Spleen (tissue), 11 donors: Measurements from ENCODE around the gene SAP30BP. TPM values are rescaled to one million over a fixed set of nuclear protein-coding genes. Genes with fewer than 3 reads are reported as not detected.
A peak's percentile ranks its signal among the peaks of the same experiment; 100 is the strongest.

Experiments
- DNase-seq: peaks from one replicate; pipeline ENCODE4 v3.0.0-alpha.2; 2020
- H3K27ac ChIP-seq, 8 donors: fragments of 200-600 bp; sonication (generic) in 7 of 8; 1 replicate in 4 of 8; 2 replicates in 4 of 8; pipeline versions ENCODE4 v1.5.0 to v1.8.0; 2016 to 2021; ENCODE audit warnings: inconsistent platforms in 4 of 8, mild to moderate bottlenecking in 4 of 8, moderate library complexity in 1 of 8
- H3K27me3 ChIP-seq, 7 donors: fragments of 200-600 bp; sonication (generic) in 6 of 7; replicated peaks in 1 of 7; 1 replicate in 4 of 7; 2 replicates in 3 of 7; pipeline versions ENCODE4 v1.5.0 to v1.8.0; 2016 to 2021; ENCODE audit warnings: inconsistent platforms in 3 of 7, mild to moderate bottlenecking in 1 of 7
- H3K36me3 ChIP-seq, 6 donors: fragments of 200-600 bp; sonication (generic) in 5 of 6; 1 replicate in 4 of 6; 2 replicates in 2 of 6; pipeline versions ENCODE4 v1.5.0 to v1.8.0; 2016 to 2021; ENCODE audit warnings: inconsistent platforms in 2 of 6
- H3K4me1 ChIP-seq, 6 donors: fragments of 200-600 bp; sonication (generic) in 5 of 6; 1 replicate in 3 of 6; 2 replicates in 3 of 6; pipeline versions ENCODE4 v1.5.0 to v1.8.0; 2016 to 2021; ENCODE audit warnings: inconsistent platforms in 3 of 6
- H3K4me3 ChIP-seq, 8 donors: fragments of 200-600 bp; sonication (generic) in 7 of 8; 1 replicate in 4 of 8; 2 replicates in 4 of 8; pipeline versions ENCODE4 v1.5.0 to v1.8.0; 2016 to 2021; ENCODE audit warnings: inconsistent platforms in 4 of 8, mild to moderate bottlenecking in 4 of 8, moderate library complexity in 2 of 8
- H3K9me3 ChIP-seq, 8 donors: fragments of 200-600 bp; sonication (generic) in 7 of 8; 1 replicate in 4 of 8; 2 replicates in 4 of 8; pipeline versions ENCODE4 v1.5.0 to v1.8.0; 2016 to 2021; ENCODE audit warnings: inconsistent platforms in 4 of 8
- CTCF ChIP-seq, 11 experiments: fragments of 200-600 bp in 7 of 11; fragments of 450-650 bp in 4 of 11; sonication (generic) in 4 of 11; IDR thresholded peaks in 8 of 11; conservative IDR thresholded peaks in 3 of 11; 1 replicate in 7 of 11; 2 replicates in 4 of 11; pipeline versions ENCODE4 v1.4.0 to v1.8.0; 2016 to 2021; ENCODE audit warnings: antibody characterized with exemption in 11 of 11, inconsistent platforms in 4 of 11, mild to moderate bottlenecking in 1 of 11
- POLR2A ChIP-seq, 3 donors: fragments of 450-650 bp; IDR thresholded peaks; one replicate each; pipeline ENCODE4 v1.5.1; 2017; ENCODE audit warnings: antibody characterized with exemption in 3 of 3, mild to moderate bottlenecking in 1 of 3
- POLR2AphosphoS5 ChIP-seq, 3 donors: sonication (generic); formaldehyde crosslinking; IDR thresholded peaks; one replicate each; pipeline ENCODE4 v1.5.1; 2017; ENCODE audit warnings: antibody characterized with exemption in 3 of 3
- WGBS, 5 donors: extraction: QIAGEN DNeasy Blood & Tissue Kit in 3 of 5; methylation state at CpG; one replicate each; pipeline versions ENCODE4 v1.1.5 to v1.1.7; 2013 to 2018; 5-methylcytosine and 5-hydroxymethylcytosine counted together
- intact Hi-C: fragments of 100-400 bp; cut with DNase I; formaldehyde crosslinking; loops from one replicate; pipeline ENCODE4 v1.15.0; 2023; ENCODE audit warnings: low total_unique reads
- polyA plus RNA-seq, 3 donors: library from polyadenylated mRNA; stranded (reverse); fragments of 200-250 nt; gene quantifications; one replicate each; pipeline ENCODE4 v1.2.1, GENCODE V29; 2013
- total RNA-seq, 7 donors: library from RNA; depleted of rRNA in 3 of 7; stranded (reverse); fragments of >200 nt in 3 of 7; fragmentation: NEBNext Ultra II Directional in 4 of 7; extraction: Animal tissue kit (Norgen Biotek cat#: 25700) in 4 of 7; gene quantifications; one replicate each; pipeline versions ENCODE4 v1.1.0 to v1.2.1, GENCODE V29; 2016 to 2021
- donor health status: healthy with polysubstance abuse.
- donor health status: DM: no; HTN: no; CAD: no; lungs with moderate emphysema.
- donor health status: DM: no; HTN: no; CAD: no.
- donor health status: Bipolar disorder and iron deficiency.
- donor health status: healthy.
- donor health status: DM: no; HTN: no; CAD: no.
- donor health status: DM: yes; HTN: yes; CAD: no.

Gene SAP30BP
- total and polyA plus RNA-seq, 10 donors, result 53.8 to 110 (median 75.4) TPM

- Histone ChIP-seq H3K4me1 (peaks cover 0 to 29% (median 12%) of the 10 kb centered on the region in 6 donors), H3K4me3 (no peak overlapping the region), H3K36me3 (peaks cover 0 to 91% (median 29%) of the 10 kb centered on the region in 6 donors), H3K27me3 (no peaks in the 10 kb centered on the region), H3K27ac (peak overlapping the region in 4 of 8 donors; percentile 48 to 68 (median 55)), H3K9me3 (no peaks in the 10 kb centered on the region)
- peak; percentile 83 for DNase-seq
- TF ChIP-seq CTCF (IDR thresholded peaks at IDR 0.05 in 8 of 11, conservative IDR thresholded peaks at IDR 0.05 in 3 of 11) (no peak), POLR2AphosphoS5 (IDR thresholded peaks at IDR 0.05) (peak in 2 of 3 donors; percentile 61 to 64), POLR2A (IDR thresholded peaks at IDR 0.05) (no peak)
- WGBS, 5 donors, result 38 to 47% (median 39%) methylated on average over 16 to 17 of the region's 17 CpGs
- intact Hi-C loops, result no loop called here
Observed at GRCh38 chr17:75645889-75646637, 21.1 kb upstream of the SAP30BP start.

- WGBS, 5 donors, result 91 to 98% (median 96%) methylated on average over 6 of the region's 6 CpGs
- Histone ChIP-seq H3K4me3 (no peak overlapping the region), H3K4me1 (peaks cover 0 to 29% (median 12%) of the 10 kb centered on the region in 6 donors), H3K27ac (peak overlapping the region in 4 of 8 donors; percentile 48 to 68 (median 55)), H3K36me3 (peaks cover 0 to 91% (median 31%) of the 10 kb centered on the region in 6 donors), H3K9me3 (no peaks in the 10 kb centered on the region), H3K27me3 (no peaks in the 10 kb centered on the region)
- DNase-seq, result no peak
- intact Hi-C loops, result no loop called here
- TF ChIP-seq POLR2A (IDR thresholded peaks at IDR 0.05), result no peak
- TF ChIP-seq POLR2AphosphoS5 (IDR thresholded peaks at IDR 0.05), result no peak
- TF ChIP-seq CTCF (IDR thresholded peaks at IDR 0.05 in 8 of 11, conservative IDR thresholded peaks at IDR 0.05 in 3 of 11), result no peak
Observed at GRCh38 chr17:75646638-75646992, 20.5 kb upstream of the SAP30BP start.

DNA sequence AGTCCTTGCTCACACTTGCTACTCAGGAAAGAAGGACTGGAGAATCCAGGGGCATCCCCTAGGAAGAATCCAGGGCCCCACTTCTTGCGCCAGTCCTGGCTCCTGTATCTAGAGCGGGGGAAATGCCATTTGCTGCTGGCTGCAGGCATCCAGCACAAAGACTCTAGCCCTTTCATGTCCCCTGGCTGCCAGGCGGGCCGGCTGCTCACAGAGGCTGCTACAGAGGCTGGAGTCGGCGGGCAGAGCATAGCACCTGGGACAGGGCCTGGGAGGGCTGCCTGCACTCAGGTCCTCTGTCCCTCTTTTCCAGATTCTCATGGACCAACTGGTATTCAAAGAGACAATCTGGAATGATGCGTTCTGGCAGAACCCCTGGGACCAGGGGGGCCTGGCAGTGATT, 20.1 kb upstream of the SAP30BP start:
- Histone ChIP-seq H3K27ac (no peak overlapping the region), H3K27me3 (no peaks in the 10 kb centered on the region), H3K36me3 (peaks cover 0 to 91% (median 33%) of the 10 kb centered on the region in 6 donors), H3K4me1 (peaks cover 0 to 27% (median 12%) of the 10 kb centered on the region in 6 donors), H3K4me3 (no peak overlapping the region), H3K9me3 (no peaks in the 10 kb centered on the region)
- intact Hi-C loops, result no loop called here
- 81 to 95% (median 90%) methylated on average over 7 of the region's 7 CpGs for WGBS, 5 donors
- DNase-seq, result peak; percentile 65
- TF ChIP-seq CTCF (IDR thresholded peaks at IDR 0.05 in 8 of 11, conservative IDR thresholded peaks at IDR 0.05 in 3 of 11) (no peak), POLR2AphosphoS5 (IDR thresholded peaks at IDR 0.05) (no peak), POLR2A (IDR thresholded peaks at IDR 0.05) (no peak)

DNA sequence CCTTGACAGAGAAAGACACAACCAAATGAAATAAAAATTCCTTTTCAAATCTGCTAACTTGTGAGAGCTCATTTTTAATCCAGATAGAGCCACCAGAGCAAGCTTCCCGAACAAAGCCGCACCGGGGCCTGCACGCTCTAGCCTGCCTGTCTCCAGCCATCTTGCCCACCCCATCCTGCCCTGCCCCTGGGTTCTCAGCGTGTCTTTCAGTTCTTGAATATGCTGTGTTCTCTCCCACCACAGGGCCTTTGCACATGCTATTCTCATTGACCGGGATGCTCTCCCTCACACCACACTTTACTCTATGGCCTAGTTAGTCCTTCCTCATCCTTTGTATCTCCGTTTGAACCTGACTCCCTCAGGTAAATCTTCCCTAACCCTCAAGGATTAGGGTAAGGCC, 19.2 kb upstream of the SAP30BP start:
- no peak for DNase-seq
- WGBS, 5 donors, result 96 to 98% (median 97%) methylated on average over 7 of the region's 7 CpGs
- Histone ChIP-seq H3K4me1 (peaks cover 0 to 27% (median 14%) of the 10 kb centered on the region in 6 donors), H3K36me3 (peaks cover 0 to 91% (median 37%) of the 10 kb centered on the region in 6 donors), H3K27me3 (no peaks in the 10 kb centered on the region), H3K27ac (no peak overlapping the region), H3K9me3 (no peaks in the 10 kb centered on the region), H3K4me3 (no peak overlapping the region)
- intact Hi-C loops, result no loop called here
- TF ChIP-seq CTCF (IDR thresholded peaks at IDR 0.05 in 8 of 11, conservative IDR thresholded peaks at IDR 0.05 in 3 of 11) (no peak), POLR2AphosphoS5 (IDR thresholded peaks at IDR 0.05) (no peak), POLR2A (IDR thresholded peaks at IDR 0.05) (no peak)
